GM10266 (cell line): Measurements from ENCODE around the gene PRKAR1B.

ENCODE experiments used
- DNase-seq: peaks from one replicate; pipeline ENCODE4 v3.0.0; 2012; ENCODE audit errors: extremely low spot score
- CTCF ChIP-seq: IDR thresholded peaks from 2 replicates; pipeline ENCODE4 v1.5.1; 2012; ENCODE audit warnings: mild to moderate bottlenecking, low read depth; ENCODE audit not compliant: control insufficient read depth, insufficient read depth; ENCODE audit errors: missing control alignments

Gene PRKAR1B

GRCh38 chr7:751826-752225, 24.7 kb upstream of the PRKAR1B start:
- no peak for DNase-seq
- TF ChIP-seq CTCF: no peak

GRCh38 chr7:750111-750905, 23.2 kb upstream of the PRKAR1B start:
- no peak for DNase-seq
- no peak for TF ChIP-seq CTCF

DNA sequence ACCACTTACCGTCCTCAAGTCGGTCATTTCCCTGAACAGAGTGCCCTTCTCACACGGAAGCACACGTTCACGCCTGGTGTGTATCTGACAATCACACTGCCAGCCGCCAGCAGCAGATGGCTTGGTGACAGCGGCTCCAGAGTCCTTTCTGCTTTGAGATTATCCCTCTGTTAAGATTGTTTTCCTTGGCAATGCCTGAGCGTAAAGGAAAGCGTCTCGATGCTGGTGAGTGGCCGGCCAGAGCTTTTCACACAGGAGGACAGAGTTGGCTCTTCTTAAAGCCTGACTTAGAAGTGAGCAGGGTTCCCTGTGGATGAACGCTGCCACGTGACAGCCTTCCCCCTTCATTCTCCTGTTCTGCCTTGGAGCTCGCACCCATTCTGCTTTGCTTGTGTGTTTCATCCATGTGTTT, 22.1 kb upstream of the PRKAR1B start:
- no peak for TF ChIP-seq CTCF
- DNase-seq: no peak

- no peak for TF ChIP-seq CTCF
- DNase-seq: no peak
These were observed 21.4 kb upstream of the PRKAR1B start for GRCh38 chr7:748446-748845.

GRCh38 chr7:747186-747585, 20.1 kb upstream of the PRKAR1B start:
- no peak for DNase-seq
- no peak for TF ChIP-seq CTCF

DNA sequence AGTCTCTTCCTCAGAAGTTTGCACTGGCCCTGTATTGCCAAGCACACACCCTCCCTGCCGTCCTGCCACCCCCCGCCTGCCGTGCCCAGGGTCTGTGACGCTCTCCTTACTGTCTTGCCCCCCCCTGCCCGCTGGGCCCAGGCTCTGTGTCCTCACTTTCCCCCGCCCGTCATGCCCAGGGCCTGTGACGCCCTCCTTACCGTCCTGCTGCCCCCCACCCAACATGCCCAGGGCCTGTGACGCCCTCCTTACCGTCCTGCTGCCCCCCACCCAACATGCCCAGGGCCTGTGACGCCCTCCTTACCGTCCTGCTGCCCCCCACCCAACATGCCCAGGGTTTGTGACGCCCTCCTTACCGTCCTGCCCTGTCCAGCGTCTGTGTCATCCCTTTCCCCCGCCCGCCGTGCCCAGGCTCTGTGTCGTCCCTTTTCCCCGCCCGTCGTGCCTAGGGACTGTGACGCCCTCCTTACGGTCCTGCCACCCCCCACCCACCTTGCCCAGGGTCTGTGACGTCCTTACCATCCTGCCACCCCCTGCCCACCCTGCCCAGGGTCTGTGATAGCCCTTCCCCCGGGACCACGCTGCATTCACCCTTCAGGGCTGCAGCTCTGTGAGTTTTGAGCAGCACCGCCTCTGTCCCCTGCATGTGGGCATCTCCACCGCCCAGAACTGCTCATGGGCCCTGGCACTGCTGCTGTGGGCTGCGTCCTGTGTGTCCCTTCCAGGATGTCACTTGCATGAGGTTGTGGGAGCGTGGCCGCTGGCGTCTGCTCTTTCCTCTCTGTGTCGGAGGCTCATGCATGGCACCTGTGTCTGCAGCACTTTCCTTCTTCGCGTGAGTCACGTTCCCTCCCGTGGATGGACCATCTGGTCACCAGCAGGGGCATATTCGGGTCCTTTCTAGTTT, 19.3 kb upstream of the PRKAR1B start:
- no peak for TF ChIP-seq CTCF
- no peak for DNase-seq
